ENCODE data around the gene ACTN1.
"Not testable (repeated sequence)": the region's sequence is repeated elsewhere in the genome, so short reads cannot be mapped to it uniquely, and the experiment has no call there.

Gene ACTN1

DNA sequence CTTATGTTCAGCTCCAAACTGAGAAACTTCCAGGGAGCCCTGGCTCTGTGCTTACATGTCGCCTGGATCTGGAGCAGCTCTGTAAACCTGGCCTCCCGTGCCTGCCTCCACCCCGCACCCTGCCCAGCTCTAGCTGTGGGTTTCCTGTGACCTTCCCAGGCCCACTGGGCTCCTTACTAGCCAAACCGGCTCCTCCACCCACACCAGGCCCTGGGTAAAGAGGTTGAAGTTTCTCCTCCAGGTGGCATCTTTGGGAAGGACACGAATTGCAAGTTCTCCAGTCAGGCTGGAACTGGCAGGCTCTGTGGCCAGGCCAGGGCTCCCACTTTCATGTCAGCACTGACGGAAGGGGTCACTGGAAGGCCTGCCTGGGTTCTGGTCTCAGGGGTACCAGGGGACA is 125.4 kb downstream of the ACTN1 start:
- Histone ChIP-seq H3K36me3 (ENCODE audit: low read depth) (no peaks in the 10 kb centered on the region), H3K4me1 (ENCODE audit: insufficient read depth, poor library complexity, severe bottlenecking) (no peaks in the 10 kb centered on the region), H3K9me3 (ENCODE audit: severe bottlenecking) (peaks cover 7% of the 10 kb centered on the region), H3K27ac (ENCODE audit: poor library complexity, severe bottlenecking) (no peak overlapping the region), H3K4me3 (ENCODE audit: severe bottlenecking) (no peak overlapping the region), H3K27me3 (ENCODE audit: insufficient read depth, poor library complexity, severe bottlenecking) (no peaks in the 10 kb centered on the region)
- DNase-seq (ENCODE audit: low spot score): no peak
- TF ChIP-seq, protein P1, sequence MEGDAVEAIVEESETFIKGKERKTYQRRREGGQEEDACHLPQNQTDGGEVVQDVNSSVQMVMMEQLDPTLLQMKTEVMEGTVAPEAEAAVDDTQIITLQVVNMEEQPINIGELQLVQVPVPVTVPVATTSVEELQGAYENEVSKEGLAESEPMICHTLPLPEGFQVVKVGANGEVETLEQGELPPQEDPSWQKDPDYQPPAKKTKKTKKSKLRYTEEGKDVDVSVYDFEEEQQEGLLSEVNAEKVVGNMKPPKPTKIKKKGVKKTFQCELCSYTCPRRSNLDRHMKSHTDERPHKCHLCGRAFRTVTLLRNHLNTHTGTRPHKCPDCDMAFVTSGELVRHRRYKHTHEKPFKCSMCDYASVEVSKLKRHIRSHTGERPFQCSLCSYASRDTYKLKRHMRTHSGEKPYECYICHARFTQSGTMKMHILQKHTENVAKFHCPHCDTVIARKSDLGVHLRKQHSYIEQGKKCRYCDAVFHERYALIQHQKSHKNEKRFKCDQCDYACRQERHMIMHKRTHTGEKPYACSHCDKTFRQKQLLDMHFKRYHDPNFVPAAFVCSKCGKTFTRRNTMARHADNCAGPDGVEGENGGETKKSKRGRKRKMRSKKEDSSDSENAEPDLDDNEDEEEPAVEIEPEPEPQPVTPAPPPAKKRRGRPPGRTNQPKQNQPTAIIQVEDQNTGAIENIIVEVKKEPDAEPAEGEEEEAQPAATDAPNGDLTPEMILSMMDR (IDR thresholded peaks at IDR 0.05; ENCODE audit: poor library complexity, severe bottlenecking): no peak
- 0 out of 3 replicates have a peak, but pooled peaks have one; percentile 15 for ATAC-seq (ENCODE audit: low read depth)

DNA sequence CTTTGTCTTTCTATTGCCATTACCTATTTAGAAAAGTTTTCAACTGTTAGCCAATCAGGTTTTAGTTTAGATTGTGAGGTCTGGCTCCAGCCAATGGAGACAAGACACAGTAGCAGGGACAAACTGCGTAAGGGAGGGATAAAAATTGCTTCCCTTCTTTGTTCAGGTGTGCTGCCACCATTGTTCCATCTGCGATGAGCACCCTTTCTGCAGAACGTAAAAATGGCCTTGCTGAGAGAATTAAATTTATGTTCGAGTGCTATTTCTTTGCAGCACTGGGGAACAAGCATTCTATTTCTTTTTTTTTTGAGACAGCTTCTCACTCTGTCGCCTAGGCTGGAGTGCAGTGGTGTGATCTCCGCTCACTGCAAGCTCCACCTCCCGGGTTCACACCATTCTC is 126.6 kb downstream of the ACTN1 start:
- ATAC-seq (ENCODE audit: low read depth); H3K4me3 ChIP-seq (ENCODE audit: severe bottlenecking); DNase-seq (ENCODE audit: low spot score); H3K27ac ChIP-seq (ENCODE audit: poor library complexity, severe bottlenecking); H3K4me1 ChIP-seq (ENCODE audit: insufficient read depth, poor library complexity, severe bottlenecking); H3K9me3 ChIP-seq (ENCODE audit: severe bottlenecking); H3K36me3 ChIP-seq (ENCODE audit: low read depth); H3K27me3 ChIP-seq (ENCODE audit: insufficient read depth, poor library complexity, severe bottlenecking): not testable (repeated sequence)

DNA sequence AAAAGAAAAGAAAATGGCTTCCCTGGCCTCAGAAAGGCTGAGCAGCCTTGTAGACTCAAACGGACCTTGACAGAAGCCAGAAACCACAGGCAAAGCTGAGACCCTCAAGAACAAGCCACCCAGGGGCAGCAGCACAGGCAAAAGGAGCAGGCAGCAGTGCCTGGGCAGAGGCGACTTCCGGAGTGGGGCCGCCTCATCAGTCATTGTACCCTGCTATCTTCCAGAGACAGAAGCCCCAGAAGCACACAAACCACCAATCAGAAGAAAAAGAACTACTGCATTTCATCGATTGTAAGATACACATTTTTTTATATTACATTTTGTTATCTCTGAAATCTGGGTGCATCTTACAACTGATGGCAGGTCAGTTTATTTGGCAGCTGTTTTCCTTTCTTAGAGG is 128.0 kb downstream of the ACTN1 start:
- Histone ChIP-seq H3K27me3 (ENCODE audit: insufficient read depth, poor library complexity, severe bottlenecking) (no peaks in the 10 kb centered on the region), H3K27ac (ENCODE audit: poor library complexity, severe bottlenecking) (no peak overlapping the region), H3K4me3 (ENCODE audit: severe bottlenecking) (no peak overlapping the region), H3K4me1 (ENCODE audit: insufficient read depth, poor library complexity, severe bottlenecking) (no peaks in the 10 kb centered on the region), H3K9me3 (ENCODE audit: severe bottlenecking) (peaks cover 7% of the 10 kb centered on the region), H3K36me3 (ENCODE audit: low read depth) (no peaks in the 10 kb centered on the region)
- TF ChIP-seq, protein P1 (IDR thresholded peaks at IDR 0.05; ENCODE audit: poor library complexity, severe bottlenecking): no peak
- no peak for DNase-seq (ENCODE audit: low spot score)
- ATAC-seq (ENCODE audit: low read depth): no peak

DNA sequence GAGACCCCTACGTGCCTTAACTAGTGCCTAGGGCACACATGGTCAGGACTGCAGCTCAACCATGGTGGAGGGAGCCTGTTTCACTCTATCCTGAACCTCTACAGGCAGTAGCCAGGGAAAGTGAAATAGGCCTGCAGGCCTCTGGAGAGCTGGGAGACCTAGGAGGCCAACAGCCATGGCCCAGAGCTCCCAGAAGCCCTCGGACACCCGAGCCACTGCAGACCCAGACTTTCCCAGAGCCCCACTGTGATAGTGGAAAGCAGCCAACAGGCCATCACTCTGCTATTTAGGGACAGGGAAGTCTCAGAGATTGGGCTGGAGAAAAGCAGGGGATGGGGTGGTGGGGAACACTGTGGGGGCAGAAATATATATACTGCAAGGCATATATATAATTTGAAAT is 129.7 kb downstream of the ACTN1 start:
- no peaks in the 10 kb centered on the region for H3K27me3 ChIP-seq (ENCODE audit: insufficient read depth, poor library complexity, severe bottlenecking)
- no peak overlapping the region for H3K4me3 ChIP-seq (ENCODE audit: severe bottlenecking)
- TF ChIP-seq, protein P1 (IDR thresholded peaks at IDR 0.05; ENCODE audit: poor library complexity, severe bottlenecking): no peak
- no peak for DNase-seq (ENCODE audit: low spot score)
- H3K27ac ChIP-seq (ENCODE audit: poor library complexity, severe bottlenecking): no peak overlapping the region
- no peaks in the 10 kb centered on the region for H3K36me3 ChIP-seq (ENCODE audit: low read depth)
- no peaks in the 10 kb centered on the region for H3K4me1 ChIP-seq (ENCODE audit: insufficient read depth, poor library complexity, severe bottlenecking)
- no peak for ATAC-seq (ENCODE audit: low read depth)
- H3K9me3 ChIP-seq (ENCODE audit: severe bottlenecking): peaks cover 7% of the 10 kb centered on the region

DNA sequence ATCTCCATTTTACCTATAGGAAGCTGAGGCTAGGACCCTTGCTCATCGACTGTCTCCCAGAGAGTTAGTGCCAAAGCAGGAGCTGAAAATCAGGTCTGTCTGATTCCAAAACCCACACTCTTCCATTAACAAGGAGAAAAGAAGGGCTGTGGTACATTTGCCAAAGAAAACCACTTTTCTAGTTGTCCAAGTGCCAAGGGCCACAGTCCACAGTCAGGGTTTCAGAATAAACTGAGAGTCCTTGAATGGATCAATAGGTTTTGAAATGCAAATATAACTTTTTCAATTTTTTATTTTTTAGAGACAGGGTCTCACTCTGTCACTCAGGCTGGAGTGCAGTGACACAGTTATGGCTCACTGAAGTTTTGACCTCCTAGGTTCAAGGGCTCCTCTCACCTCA is 130.8 kb downstream of the ACTN1 start:
- Histone ChIP-seq H3K4me3 (ENCODE audit: severe bottlenecking) (no peak overlapping the region), H3K9me3 (ENCODE audit: severe bottlenecking) (peaks cover 6% of the 10 kb centered on the region), H3K27me3 (ENCODE audit: insufficient read depth, poor library complexity, severe bottlenecking) (no peaks in the 10 kb centered on the region), H3K36me3 (ENCODE audit: low read depth) (no peaks in the 10 kb centered on the region), H3K27ac (ENCODE audit: poor library complexity, severe bottlenecking) (no peak overlapping the region), H3K4me1 (ENCODE audit: insufficient read depth, poor library complexity, severe bottlenecking) (no peaks in the 10 kb centered on the region)
- ATAC-seq (ENCODE audit: low read depth) (no peak), DNase-seq (ENCODE audit: low spot score) (no peak)
- TF ChIP-seq, protein P1 (IDR thresholded peaks at IDR 0.05; ENCODE audit: poor library complexity, severe bottlenecking): no peak

DNA sequence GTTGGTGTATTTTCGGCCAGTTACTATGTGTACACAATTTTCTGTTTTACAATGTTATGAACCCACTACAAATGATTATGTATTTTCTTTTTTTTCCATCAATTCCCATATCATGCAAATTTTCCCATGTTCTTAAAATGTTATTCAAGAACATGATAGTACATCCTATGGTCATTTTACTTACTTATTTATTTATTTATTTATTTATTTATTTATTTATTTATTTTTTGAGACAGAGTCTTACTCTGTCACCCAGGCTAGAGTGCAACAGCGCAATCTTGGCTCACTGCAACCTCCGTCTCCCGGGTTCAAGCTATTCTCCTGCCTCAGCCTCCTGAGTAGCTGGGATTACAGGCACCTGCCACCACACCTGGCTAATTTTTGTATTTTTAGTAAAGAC is 131.5 kb downstream of the ACTN1 start:
- H3K4me3 ChIP-seq (ENCODE audit: severe bottlenecking); DNase-seq (ENCODE audit: low spot score); ATAC-seq (ENCODE audit: low read depth); H3K4me1 ChIP-seq (ENCODE audit: insufficient read depth, poor library complexity, severe bottlenecking); H3K27me3 ChIP-seq (ENCODE audit: insufficient read depth, poor library complexity, severe bottlenecking); H3K36me3 ChIP-seq (ENCODE audit: low read depth); H3K27ac ChIP-seq (ENCODE audit: poor library complexity, severe bottlenecking); H3K9me3 ChIP-seq (ENCODE audit: severe bottlenecking): not testable (repeated sequence)
